MM.1S (cell line): Measurements from ENCODE around the gene CTBP1.

Experiments used
- DNase-seq: peaks from one replicate; pipeline ENCODE4 v3.0.0-alpha.2; 2015
- H2AFZ ChIP-seq: fragments of 300-600 bp; sonication (generic); 2 replicates; pipeline ENCODE4 v1.6.0; 2016; ENCODE audit warnings: antibody characterized with exemption, low read length
- H3F3A ChIP-seq: fragments of 300-600 bp; sonication (generic); 2 replicates; pipeline ENCODE4 v1.6.1; 2016; ENCODE audit warnings: mild to moderate bottlenecking, antibody characterized with exemption, low read length, moderate library complexity, mixed read lengths; ENCODE audit not compliant: insufficient read depth
- H3K27ac ChIP-seq: fragments of 300-600 bp; sonication (generic); 2 replicates; pipeline ENCODE4 v1.5.1; 2016; ENCODE audit warnings: mild to moderate bottlenecking, low read length
- H3K27me3 ChIP-seq: fragments of 300-600 bp; sonication (generic); replicated peaks from 2 replicates; pipeline ENCODE4 v1.6.0; 2016; ENCODE audit warnings: low read length; ENCODE audit not compliant: insufficient read depth
- H3K36me3 ChIP-seq: fragments of 300-600 bp; sonication (generic); replicated peaks from 2 replicates; pipeline ENCODE4 v1.6.1; 2016; ENCODE audit warnings: mild to moderate bottlenecking, low read length, mixed read lengths; ENCODE audit not compliant: insufficient read depth
- H3K4me1 ChIP-seq: fragments of 300-600 bp; sonication (generic); 2 replicates; pipeline ENCODE4 v1.6.1; 2016; ENCODE audit warnings: low read length, mixed read lengths
- H3K4me2 ChIP-seq: fragments of 300-600 bp; sonication (generic); 2 replicates; pipeline ENCODE4 v1.6.0; 2016; ENCODE audit warnings: low read depth, low read length
- H3K4me3 ChIP-seq: fragments of 300-600 bp; sonication (generic); 2 replicates; pipeline ENCODE4 v1.5.1; 2016; ENCODE audit warnings: low read length, mixed read lengths
- H3K79me2 ChIP-seq: fragments of 300-600 bp; sonication (generic); 2 replicates; pipeline ENCODE4 v1.6.1; 2016; ENCODE audit warnings: mixed run types, low read length, mixed read lengths
- H3K9ac ChIP-seq: fragments of 300-600 bp; sonication (generic); 2 replicates; pipeline ENCODE4 v1.6.1; 2016; ENCODE audit warnings: low read length, mixed read lengths
- H3K9me2 ChIP-seq: fragments of 300-600 bp; sonication (generic); replicated peaks from 2 replicates; pipeline ENCODE4 v1.6.1; 2016; ENCODE audit warnings: mild to moderate bottlenecking, low read length, mixed read lengths; ENCODE audit not compliant: insufficient read depth
- H3K9me3 ChIP-seq: fragments of 300-600 bp; sonication (generic); replicated peaks from 2 replicates; pipeline ENCODE4 v1.6.1; 2016; ENCODE audit warnings: mild to moderate bottlenecking, low read length, mixed read lengths; ENCODE audit not compliant: insufficient read depth
- H4K20me1 ChIP-seq: fragments of 300-600 bp; sonication (generic); 2 replicates; pipeline ENCODE4 v1.6.1; 2016; ENCODE audit warnings: mild to moderate bottlenecking, low read length, moderate library complexity, mixed read lengths; ENCODE audit not compliant: insufficient read depth
- EZH2 ChIP-seq: fragments of 300-600 bp; sonication (generic); optimal IDR thresholded peaks from 2 replicates; pipeline ENCODE3; 2017; ENCODE audit warnings: low read depth, mild to moderate bottlenecking, antibody characterized with exemption, low read length, mixed read lengths
- EZH2phosphoT487 ChIP-seq: fragments of 300-600 bp; sonication (generic); IDR thresholded peaks from 2 replicates; pipeline ENCODE4 v1.6.1; 2018; ENCODE audit warnings: antibody characterized with exemption, low read length
- TF ChIP-seq, protein P1 (sequence below): fragments of 300-600 bp; sonication (generic); IDR thresholded peaks from 2 replicates; pipeline ENCODE4 v1.5.1; 2016; ENCODE audit warnings: antibody characterized with exemption, low read length, mixed read lengths

Gene CTBP1

DNA sequence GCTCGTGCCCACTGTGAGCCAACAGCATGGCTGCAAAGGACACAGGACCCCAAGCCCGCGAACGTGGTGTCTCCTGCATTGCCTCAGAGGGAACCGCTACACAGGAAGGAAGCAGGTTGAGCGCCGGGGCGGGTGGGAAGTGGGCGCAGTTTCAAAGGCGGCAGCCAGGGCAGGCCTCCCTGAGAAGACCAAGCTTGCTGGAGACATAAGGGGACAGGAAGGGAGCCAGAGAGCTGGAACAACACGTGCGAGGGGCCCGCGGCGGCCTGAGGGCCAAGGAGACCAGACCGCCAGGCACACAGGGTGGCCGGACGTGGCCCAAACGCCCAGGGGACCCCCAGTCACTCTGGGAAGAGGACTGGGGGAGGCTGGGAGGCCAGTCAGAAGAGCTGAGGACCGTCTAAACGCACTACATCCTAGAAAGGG, 32.0 kb downstream of the CTBP1 start:
- TF ChIP-seq EZH2phosphoT487 (no peak), EZH2 (no peak)
- TF ChIP-seq, protein P1, sequence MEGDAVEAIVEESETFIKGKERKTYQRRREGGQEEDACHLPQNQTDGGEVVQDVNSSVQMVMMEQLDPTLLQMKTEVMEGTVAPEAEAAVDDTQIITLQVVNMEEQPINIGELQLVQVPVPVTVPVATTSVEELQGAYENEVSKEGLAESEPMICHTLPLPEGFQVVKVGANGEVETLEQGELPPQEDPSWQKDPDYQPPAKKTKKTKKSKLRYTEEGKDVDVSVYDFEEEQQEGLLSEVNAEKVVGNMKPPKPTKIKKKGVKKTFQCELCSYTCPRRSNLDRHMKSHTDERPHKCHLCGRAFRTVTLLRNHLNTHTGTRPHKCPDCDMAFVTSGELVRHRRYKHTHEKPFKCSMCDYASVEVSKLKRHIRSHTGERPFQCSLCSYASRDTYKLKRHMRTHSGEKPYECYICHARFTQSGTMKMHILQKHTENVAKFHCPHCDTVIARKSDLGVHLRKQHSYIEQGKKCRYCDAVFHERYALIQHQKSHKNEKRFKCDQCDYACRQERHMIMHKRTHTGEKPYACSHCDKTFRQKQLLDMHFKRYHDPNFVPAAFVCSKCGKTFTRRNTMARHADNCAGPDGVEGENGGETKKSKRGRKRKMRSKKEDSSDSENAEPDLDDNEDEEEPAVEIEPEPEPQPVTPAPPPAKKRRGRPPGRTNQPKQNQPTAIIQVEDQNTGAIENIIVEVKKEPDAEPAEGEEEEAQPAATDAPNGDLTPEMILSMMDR = no peak
- H4K20me1 ChIP-seq = no peaks in the 10 kb centered on the region
- H3F3A ChIP-seq = peaks cover 66% of the 10 kb centered on the region
- no peak for DNase-seq
- H3K4me1 ChIP-seq = peaks cover 61% of the 10 kb centered on the region
- no peaks in the 10 kb centered on the region for H3K9me3 ChIP-seq
- peak overlapping the region; percentile 96 for H3K27ac ChIP-seq
- no peaks in the 10 kb centered on the region for H3K9me2 ChIP-seq
- peaks cover 50% of the 10 kb centered on the region for H3K79me2 ChIP-seq
- no peaks in the 10 kb centered on the region for H3K27me3 ChIP-seq
- H3K9ac ChIP-seq = no peak overlapping the region; the same call in 1 of the 2 replicates
- H3K36me3 ChIP-seq = peaks cover 24% of the 10 kb centered on the region
- no peak overlapping the region for H3K4me3 ChIP-seq
- peak overlapping the region; percentile 78 for H3K4me2 ChIP-seq
- no peak overlapping the region for H2AFZ ChIP-seq

DNA sequence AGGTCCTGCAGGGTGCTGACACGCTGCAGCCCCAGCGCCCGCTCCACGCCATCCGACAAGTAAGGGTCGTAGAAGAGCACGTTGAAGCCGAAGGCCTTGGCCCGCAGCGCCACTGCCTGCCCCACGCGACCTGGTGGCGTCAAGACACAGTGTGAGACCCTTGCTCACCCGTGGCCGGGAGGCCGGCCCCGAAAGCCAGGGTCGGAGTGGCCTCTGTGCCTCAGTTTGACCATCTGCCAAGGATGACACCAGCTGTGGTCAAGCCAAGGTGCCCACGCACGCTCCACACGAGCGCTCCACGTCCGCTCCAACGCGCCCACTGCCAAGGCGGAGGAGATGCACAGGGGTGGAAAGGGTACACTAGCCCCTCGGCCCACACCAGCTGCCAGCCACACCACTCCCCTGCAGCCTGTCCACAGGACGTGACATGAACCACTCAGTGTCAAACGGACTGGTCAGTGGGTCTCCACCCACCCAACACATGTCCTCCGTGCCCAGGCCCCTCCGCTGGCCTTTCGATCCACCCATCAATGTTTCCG, 32.8 kb downstream of the CTBP1 start:
- Histone ChIP-seq H3K27ac (peak overlapping the region; percentile 96), H3K4me1 (peaks cover 61% of the 10 kb centered on the region), H3K4me3 (0 out of 2 replicates have a peak overlapping the region, but pooled peaks have one; percentile 24), H3K4me2 (peak overlapping the region; percentile 78), H3K9me2 (no peaks in the 10 kb centered on the region), H2AFZ (no peak overlapping the region), H4K20me1 (no peaks in the 10 kb centered on the region), H3K27me3 (no peaks in the 10 kb centered on the region), H3K36me3 (peaks cover 19% of the 10 kb centered on the region), H3F3A (peaks cover 63% of the 10 kb centered on the region), H3K9ac (peak overlapping the region; percentile 62), H3K9me3 (no peaks in the 10 kb centered on the region), H3K79me2 (peaks cover 46% of the 10 kb centered on the region)
- TF ChIP-seq, protein P1 = no peak
- TF ChIP-seq EZH2phosphoT487 (no peak), EZH2 (no peak)
- DNase-seq = no peak

DNA sequence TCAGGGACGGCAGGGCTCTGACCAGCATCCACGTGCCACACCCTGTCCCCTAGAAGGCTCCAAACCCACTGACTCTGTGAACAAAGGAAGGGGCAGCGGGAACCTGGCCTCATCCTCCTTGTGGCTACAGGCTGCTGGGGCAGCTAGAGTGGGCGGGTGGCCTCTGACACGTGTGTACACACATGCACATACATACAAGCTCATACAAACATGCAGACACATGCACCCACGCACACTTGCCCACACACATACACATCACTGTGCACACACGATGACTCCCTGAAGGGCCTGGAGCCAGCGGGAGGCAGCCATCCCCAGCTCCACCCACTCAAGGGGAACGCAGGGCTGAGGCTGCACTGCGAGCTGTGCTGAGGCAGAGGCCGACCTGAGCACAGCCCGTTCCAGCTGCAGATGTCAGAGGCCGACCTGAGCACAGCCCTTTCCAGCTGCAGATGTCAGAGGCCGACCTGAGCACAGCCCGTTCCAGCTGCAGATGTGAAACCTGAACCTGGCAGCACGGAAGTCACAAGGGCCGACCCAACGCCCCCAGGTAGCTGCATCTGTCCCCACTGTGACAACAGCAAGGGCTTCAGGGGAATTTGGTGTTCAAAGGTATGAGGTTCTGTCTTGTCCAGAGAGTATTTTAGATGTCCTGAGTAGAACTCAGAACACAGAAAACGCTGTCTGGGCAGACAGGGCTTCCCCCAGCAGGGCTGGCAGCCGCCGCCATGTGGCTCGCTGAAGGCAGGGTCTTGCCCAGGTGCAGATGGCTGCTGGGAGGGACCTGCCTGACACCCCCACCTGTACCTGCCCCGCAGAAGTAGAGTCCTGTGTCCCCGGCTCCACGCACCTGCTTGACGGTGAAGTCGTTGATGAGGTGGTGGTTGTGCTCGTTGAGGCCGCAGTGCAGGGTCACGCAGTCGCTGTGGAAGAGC, 33.5 kb downstream of the CTBP1 start:
- peaks cover 38% of the 10 kb centered on the region for H3K79me2 ChIP-seq
- peak; percentile 97 for DNase-seq
- H3K9me2 ChIP-seq = no peaks in the 10 kb centered on the region
- H3K36me3 ChIP-seq = peaks cover 12% of the 10 kb centered on the region; the same call in 1 of the 2 replicates
- H4K20me1 ChIP-seq = no peaks in the 10 kb centered on the region
- H3K4me3 ChIP-seq = no peak overlapping the region
- peak overlapping the region; percentile 96 for H3K27ac ChIP-seq
- no peak overlapping the region for H2AFZ ChIP-seq
- no peak for TF ChIP-seq EZH2phosphoT487
- TF ChIP-seq, protein P1 = peak; percentile 7; the same call in 1 of the 2 replicates
- peak overlapping the region; percentile 78 for H3K4me2 ChIP-seq
- no peaks in the 10 kb centered on the region for H3K9me3 ChIP-seq
- no peaks in the 10 kb centered on the region for H3K27me3 ChIP-seq
- peaks cover 56% of the 10 kb centered on the region for H3F3A ChIP-seq
- peak overlapping the region; percentile 62 for H3K9ac ChIP-seq
- peaks cover 57% of the 10 kb centered on the region for H3K4me1 ChIP-seq
